CD14-positive monocyte (primary cell): Measurements from ENCODE around the gene MYH13. TPM values are rescaled to one million over a fixed set of nuclear protein-coding genes. Genes with fewer than 3 reads are reported as not detected.

Source experiments
- DNase-seq, 3 donors: peaks; one replicate each; pipeline ENCODE4 v3.0.0-alpha.2; 2011 to 2022
- H2AFZ ChIP-seq: 2 replicates; pipeline ENCODE4 v1.6.0; 2012; ENCODE audit warnings: mild to moderate bottlenecking, low read depth, low read length, inconsistent platforms; ENCODE audit not compliant: insufficient read depth, poor library complexity, severe bottlenecking
- H3K27ac ChIP-seq, 2 donors: 1 replicate in 1 of 2; 2 replicates in 1 of 2; pipeline ENCODE4 v1.5.1; 2012 to 2013; ENCODE audit warnings: low read length in 2 of 2, control low read depth in 1 of 2, inconsistent platforms in 1 of 2, low read depth in 1 of 2, mild to moderate bottlenecking in 1 of 2
- H3K27me3 ChIP-seq, 2 donors: one replicate each; pipeline versions ENCODE4 v1.6.0 to v1.6.1; 2011 to 2013; ENCODE audit warnings: low read length in 2 of 2; ENCODE audit not compliant: control insufficient read depth in 2 of 2, insufficient read depth in 2 of 2
- H3K36me3 ChIP-seq, 2 donors: replicated peaks in 1 of 2; 1 replicate in 1 of 2; 2 replicates in 1 of 2; pipeline versions ENCODE4 v1.5.1 to v1.6.1; 2012 to 2013; ENCODE audit warnings: low read length in 2 of 2, control low read depth in 1 of 2, inconsistent platforms in 1 of 2, mild to moderate bottlenecking in 1 of 2; ENCODE audit not compliant: insufficient read depth in 2 of 2, control insufficient read depth in 1 of 2
- H3K4me1 ChIP-seq, 2 donors: 1 replicate in 1 of 2; 2 replicates in 1 of 2; pipeline versions ENCODE4 v1.5.1 to v1.6.1; 2012 to 2013; ENCODE audit warnings: low read length in 2 of 2, control low read depth in 1 of 2, inconsistent platforms in 1 of 2, mild to moderate bottlenecking in 1 of 2, moderate library complexity in 1 of 2; ENCODE audit not compliant: insufficient read depth in 2 of 2, control insufficient read depth in 1 of 2
- H3K4me2 ChIP-seq: replicated peaks from 2 replicates; pipeline ENCODE3; 2012; ENCODE audit warnings: low read length, moderate library complexity, mild to moderate bottlenecking; ENCODE audit not compliant: poor library complexity, severe bottlenecking; ENCODE audit errors: extremely low read depth
- H3K4me3 ChIP-seq, 3 experiments: fragments of 200-600 bp in 1 of 3; sonication (generic) in 1 of 3; replicated peaks in 1 of 3; 1 replicate in 2 of 3; 2 replicates in 1 of 3; pipeline ENCODE4 v1.5.1; 2011 to 2013; ENCODE audit warnings: low read length in 3 of 3, mild to moderate bottlenecking in 3 of 3, control low read depth in 2 of 3, low read depth in 2 of 3, inconsistent platforms in 1 of 3, moderate library complexity in 1 of 3
- H3K79me2 ChIP-seq: 2 replicates; pipeline ENCODE4 v1.6.0; 2012; ENCODE audit warnings: mild to moderate bottlenecking, control low read depth, inconsistent platforms, low read length, moderate library complexity; ENCODE audit not compliant: insufficient read depth
- H3K9ac ChIP-seq: 2 replicates; pipeline ENCODE4 v1.6.0; 2017; ENCODE audit warnings: low read length, mild to moderate bottlenecking; ENCODE audit not compliant: insufficient read depth, poor library complexity, severe bottlenecking
- H3K9me3 ChIP-seq, 2 donors: replicated peaks in 1 of 2; 1 replicate in 1 of 2; 2 replicates in 1 of 2; pipeline versions ENCODE4 v1.5.1 to v1.6.1; 2012 to 2013; ENCODE audit warnings: low read length in 2 of 2, control low read depth in 1 of 2; ENCODE audit not compliant: control insufficient read depth in 1 of 2, insufficient read depth in 1 of 2
- H4K20me1 ChIP-seq: 2 replicates; pipeline ENCODE4 v1.6.0; 2012; ENCODE audit warnings: mild to moderate bottlenecking, low read length, control low read depth, moderate library complexity; ENCODE audit not compliant: insufficient read depth
- H3K27ac Mint-ChIP-seq, 7 donors: one replicate each; pipeline ENCODE4 v1.8.0; 2020; ENCODE audit warnings: mild to moderate bottlenecking in 7 of 7, mixed read lengths in 7 of 7, moderate library complexity in 6 of 7, inconsistent platforms in 2 of 7
- H3K27me3 Mint-ChIP-seq, 3 donors: one replicate each; pipeline ENCODE4 v1.8.0; 2021 to 2022; ENCODE audit warnings: low read depth in 3 of 3, mild to moderate bottlenecking in 3 of 3, mixed read lengths in 3 of 3, moderate library complexity in 3 of 3, inconsistent platforms in 1 of 3
- H3K36me3 Mint-ChIP-seq, 2 donors: one replicate each; pipeline ENCODE4 v1.8.0; 2020; ENCODE audit warnings: mixed read lengths in 2 of 2, inconsistent platforms in 1 of 2, mild to moderate bottlenecking in 1 of 2
- H3K4me1 Mint-ChIP-seq: one replicate; pipeline ENCODE4 v1.8.0; 2020; ENCODE audit warnings: mild to moderate bottlenecking, mixed read lengths
- H3K4me3 Mint-ChIP-seq, 2 donors: one replicate each; pipeline ENCODE4 v1.8.0; 2020; ENCODE audit warnings: mild to moderate bottlenecking in 2 of 2, mixed read lengths in 2 of 2, moderate library complexity in 1 of 2
- H3K9me3 Mint-ChIP-seq, 7 donors: one replicate each; pipeline ENCODE4 v1.8.0; 2020 to 2022; ENCODE audit warnings: mixed read lengths in 7 of 7, mild to moderate bottlenecking in 6 of 7, moderate library complexity in 6 of 7, inconsistent platforms in 2 of 7
- CTCF ChIP-seq: fragments of 200-600 bp; IDR thresholded peaks from one replicate; pipeline ENCODE4 v1.8.0; 2022; ENCODE audit warnings: antibody characterized with exemption, mild to moderate bottlenecking
- WGBS: methylation state at CpG from one replicate; pipeline ENCODE4 v1.1.5; 2013; ENCODE audit warnings: missing lambda C conversion rate; ENCODE audit not compliant: insufficient coverage; 5-methylcytosine and 5-hydroxymethylcytosine counted together
- intact Hi-C, 2 donors: fragments of 100-400 bp; cut with micrococcal nuclease; formaldehyde crosslinking; loops; one replicate each; pipeline versions ENCODE4 v1.15.0 to v1.15.1; 2023
- polyA plus RNA-seq, 3 donors: library from polyadenylated mRNA; depleted of rRNA in 1 of 3; unstranded in 2 of 3; stranded (reverse) in 1 of 3; fragments of 300-500 nt in 2 of 3; fragments of >200 nt in 1 of 3; fragmentation: Illumina TruSeq in 2 of 3; gene quantifications; 1 replicate in 2 of 3; 2 replicates in 1 of 3; pipeline ENCODE4 v1.2.3, GENCODE V29; 2012 to 2021

The MYH13 gene
- polyA plus RNA-seq, 3 donors = not detected

GRCh38 chr17:10323812-10324610 lies 48.8 kb downstream of the MYH13 start:
- H3K27me3 Mint-ChIP-seq = peaks cover 5 to 12% (median 5%) of the 10 kb centered on the region in 3 donors
- H3K27ac ChIP-seq = no peak overlapping the region
- H2AFZ ChIP-seq = no peak overlapping the region
- no peak for DNase-seq
- no peak overlapping the region for H3K27ac Mint-ChIP-seq
- no peaks in the 10 kb centered on the region for H3K79me2 ChIP-seq
- peaks cover 2% of the 10 kb centered on the region for H3K4me1 Mint-ChIP-seq
- intact Hi-C loops = no loop called here
- WGBS = 89% methylated on average over 8 of the region's 11 CpGs
- no peaks in the 10 kb centered on the region for H4K20me1 ChIP-seq
- no peak overlapping the region for H3K4me3 ChIP-seq
- no peak for TF ChIP-seq CTCF
- no peak overlapping the region for H3K4me2 ChIP-seq
- peaks cover 0 to 1% (median 0%) of the 10 kb centered on the region in 7 donors for H3K9me3 Mint-ChIP-seq
- H3K9me3 ChIP-seq = no peaks in the 10 kb centered on the region
- H3K27me3 ChIP-seq = no peaks in the 10 kb centered on the region
- no peaks in the 10 kb centered on the region for H3K4me1 ChIP-seq
- H3K9ac ChIP-seq = no peak overlapping the region
- no peak overlapping the region for H3K4me3 Mint-ChIP-seq
- no peaks in the 10 kb centered on the region for H3K36me3 Mint-ChIP-seq
- no peaks in the 10 kb centered on the region for H3K36me3 ChIP-seq

- H3K4me1 ChIP-seq = peaks cover 0 to 9% of the 10 kb centered on the region in 2 donors
- peak; percentile 7 to 8 (median 8) for DNase-seq
- no peaks in the 10 kb centered on the region for H3K27me3 ChIP-seq
- H4K20me1 ChIP-seq = no peaks in the 10 kb centered on the region
- H3K79me2 ChIP-seq = no peaks in the 10 kb centered on the region
- H3K4me3 ChIP-seq = no peak overlapping the region
- no peak overlapping the region for H2AFZ ChIP-seq
- Mint-ChIP-seq H3K36me3 (no peaks in the 10 kb centered on the region), H3K4me3 (no peak overlapping the region), H3K4me1 (peaks cover 16% of the 10 kb centered on the region), H3K9me3 (peaks cover 0 to 1% (median 0%) of the 10 kb centered on the region in 7 donors), H3K27ac (peak overlapping the region in 1 of 7 donors; percentile 3), H3K27me3 (peaks cover 5 to 11% (median 11%) of the 10 kb centered on the region in 3 donors)
- H3K36me3 ChIP-seq = no peaks in the 10 kb centered on the region
- no peak overlapping the region for H3K27ac ChIP-seq
- no peak overlapping the region for H3K4me2 ChIP-seq
- H3K9ac ChIP-seq = no peak overlapping the region
- 33% methylated on average over 9 of the region's 9 CpGs for WGBS
- TF ChIP-seq CTCF = no peak
- no peaks in the 10 kb centered on the region for H3K9me3 ChIP-seq
- intact Hi-C loops = no loop called here
These were observed 54.3 kb downstream of the MYH13 start for GRCh38 chr17:10318535-10318934.
